ENCODE results near the gene UNKL. TPM values are rescaled to one million over a fixed set of nuclear protein-coding genes. Genes with fewer than 3 reads are reported as not detected.
A peak's percentile ranks its signal among the peaks of the same experiment; 100 is the strongest.

The UNKL gene
- total RNA-seq, 2 experiments from 2014 or later = 26.0 to 33.4 TPM

- POLR2A ChIA-PET = no interaction called here
- H3K27ac Mint-ChIP-seq = no peak overlapping the region
- CTCF ChIA-PET = interaction anchor here (2.8 kb wide), 1 partner anchor 22 kb away, joined by 9 read pairs; no protein-coding TSS in a partner anchor
- H3K4me3 Mint-ChIP-seq = no peak overlapping the region
- no peaks in the 10 kb centered on the region for H3K9me3 Mint-ChIP-seq
- H3K4me1 Mint-ChIP-seq (ENCODE audit: low read depth) = peaks cover under 1% of the 10 kb centered on the region
- peaks cover 3% of the 10 kb centered on the region for H3K36me3 Mint-ChIP-seq
- no peak for DNase-seq
- H3K27me3 Mint-ChIP-seq = no peaks in the 10 kb centered on the region
- intact Hi-C loops (cut with micrococcal nuclease) = no loop called here
These were observed 29.3 kb downstream of the UNKL start for GRCh38 chr16:1385232-1385631.

- Mint-ChIP-seq H3K27me3 (no peaks in the 10 kb centered on the region), H3K27ac (no peak overlapping the region), H3K9me3 (no peaks in the 10 kb centered on the region), H3K36me3 (peaks cover 6% of the 10 kb centered on the region), H3K4me3 (no peak overlapping the region), H3K4me1 (ENCODE audit: low read depth) (peaks cover 9% of the 10 kb centered on the region)
- intact Hi-C loops (cut with micrococcal nuclease) = no loop called here
- DNase-seq = no peak
- ChIA-PET CTCF (interaction anchor here (2.8 kb wide), 1 partner anchor 20 kb away, joined by 9 read pairs; no protein-coding TSS in a partner anchor), POLR2A (no interaction called here)
These were observed 30.9 kb downstream of the UNKL start for GRCh38 chr16:1383556-1383955.

GRCh38 chr16:1381612-1382406 lies 32.7 kb downstream of the UNKL start:
- no peak overlapping the region for H3K27ac Mint-ChIP-seq
- intact Hi-C loops (cut with micrococcal nuclease) = no loop called here
- DNase-seq = no peak
- H3K36me3 Mint-ChIP-seq = peaks cover 6% of the 10 kb centered on the region
- ChIA-PET POLR2A (no interaction called here), CTCF (interaction anchor here (4.9 kb wide), 1 partner anchor 17 kb away, joined by 49 read pairs; no protein-coding TSS in a partner anchor)
- H3K4me1 Mint-ChIP-seq (ENCODE audit: low read depth) = peaks cover 20% of the 10 kb centered on the region
- no peaks in the 10 kb centered on the region for H3K9me3 Mint-ChIP-seq
- H3K27me3 Mint-ChIP-seq = no peaks in the 10 kb centered on the region
- H3K4me3 Mint-ChIP-seq = no peak overlapping the region

- Mint-ChIP-seq H3K27ac (peak overlapping the region; percentile 40), H3K9me3 (no peaks in the 10 kb centered on the region), H3K27me3 (no peaks in the 10 kb centered on the region), H3K36me3 (peaks cover 9% of the 10 kb centered on the region), H3K4me3 (peak overlapping the region; percentile 70), H3K4me1 (ENCODE audit: low read depth) (peaks cover 20% of the 10 kb centered on the region)
- ChIA-PET POLR2A (interaction anchor here (1.0 to 1.8 kb wide), 3 partner anchors 11 to 40 kb away, joined by 3 to 5 read pairs (median 4); partner anchors contain the start of gene UQCC4), CTCF (interaction anchor here (2.0 to 4.9 kb wide), 3 partner anchors 10 to 41 kb away, joined by 5 to 49 read pairs (median 11); partner anchors contain the start of gene UQCC4)
- no peak for DNase-seq
- intact Hi-C loops (cut with micrococcal nuclease) = no loop called here
These were observed 34.3 kb downstream of the UNKL start for GRCh38 chr16:1380195-1380594.

GRCh38 chr16:1379304-1380076 lies 35.0 kb downstream of the UNKL start:
- Mint-ChIP-seq H3K36me3 (peaks cover 6% of the 10 kb centered on the region), H3K4me1 (ENCODE audit: low read depth) (peaks cover 20% of the 10 kb centered on the region), H3K9me3 (no peaks in the 10 kb centered on the region), H3K4me3 (peak overlapping the region; percentile 70), H3K27ac (peak overlapping the region; percentile 40), H3K27me3 (no peaks in the 10 kb centered on the region)
- intact Hi-C loops (cut with micrococcal nuclease) = loop anchor here (2.0 kb wide), 1 partner anchor 41 kb away; the partner anchor contains the start of gene UQCC4
- DNase-seq = peak; percentile 81
- POLR2A ChIA-PET = interaction anchor here (0.7 to 1.8 kb wide), 8 partner anchors 10 to 364 kb away, joined by 3 to 6 read pairs (median 4); partner anchors contain the start of genes JPT2 and UQCC4
- CTCF ChIA-PET = interaction anchor here (1.1 to 4.9 kb wide), 5 partner anchors 9 to 41 kb away, joined by 3 to 49 read pairs (median 5); partner anchors contain the start of gene UQCC4

GRCh38 chr16:1378804-1379303 lies 35.6 kb downstream of the UNKL start:
- H3K27ac Mint-ChIP-seq = peak overlapping the region; percentile 90
- ChIA-PET CTCF (interaction anchor here (1.1 to 4.9 kb wide), 5 partner anchors 9 to 42 kb away, joined by 3 to 49 read pairs (median 5); partner anchors contain the start of gene UQCC4), POLR2A (interaction anchor here (0.6 to 1.8 kb wide), 11 partner anchors 10 to 404 kb away, joined by 3 to 6 read pairs (median 4); partner anchors contain the start of genes JPT2, NUBP2, SPSB3 and UBE2I)
- intact Hi-C loops (cut with micrococcal nuclease) = loop anchor here (2.0 kb wide), 1 partner anchor 42 kb away; the partner anchor contains the start of gene UQCC4
- peak overlapping the region; percentile 87 for H3K4me3 Mint-ChIP-seq
- no peaks in the 10 kb centered on the region for H3K9me3 Mint-ChIP-seq
- no peaks in the 10 kb centered on the region for H3K27me3 Mint-ChIP-seq
- peak; percentile 85 for DNase-seq
- peaks cover 6% of the 10 kb centered on the region for H3K36me3 Mint-ChIP-seq
- H3K4me1 Mint-ChIP-seq (ENCODE audit: low read depth) = peaks cover 20% of the 10 kb centered on the region

GRCh38 chr16:1378087-1378803 lies 36.3 kb downstream of the UNKL start:
- ChIA-PET POLR2A (interaction anchor here (0.6 to 1.8 kb wide), 10 partner anchors 12 to 404 kb away, joined by 3 to 6 read pairs (median 4); partner anchors contain the start of genes JPT2, NUBP2, SPSB3 and UBE2I), CTCF (interaction anchor here (1.1 to 4.9 kb wide), 5 partner anchors 8 to 43 kb away, joined by 3 to 49 read pairs (median 5); partner anchors contain the start of gene UQCC4)
- Mint-ChIP-seq H3K9me3 (no peaks in the 10 kb centered on the region), H3K4me1 (ENCODE audit: low read depth) (peaks cover 20% of the 10 kb centered on the region), H3K4me3 (peak overlapping the region; percentile 87), H3K27me3 (no peaks in the 10 kb centered on the region), H3K27ac (peak overlapping the region; percentile 90), H3K36me3 (peaks cover 6% of the 10 kb centered on the region)
- intact Hi-C loops (cut with micrococcal nuclease) = loop anchor here (2.0 kb wide), 1 partner anchor 43 kb away; the partner anchor contains the start of gene UQCC4
- DNase-seq = no peak

GRCh38 chr16:1377406-1378010 lies 37.0 kb downstream of the UNKL start:
- Mint-ChIP-seq H3K9me3 (no peaks in the 10 kb centered on the region), H3K36me3 (peaks cover 6% of the 10 kb centered on the region), H3K27me3 (no peaks in the 10 kb centered on the region), H3K4me1 (ENCODE audit: low read depth) (peaks cover 20% of the 10 kb centered on the region), H3K27ac (no peak overlapping the region), H3K4me3 (peak overlapping the region; percentile 87)
- no peak for DNase-seq
- POLR2A ChIA-PET = no interaction called here
- intact Hi-C loops (cut with micrococcal nuclease) = loop anchor here (2.0 kb wide), 1 partner anchor 43 kb away; the partner anchor contains the start of gene UQCC4
- CTCF ChIA-PET = interaction anchor here (0.9 to 4.9 kb wide), 4 partner anchors 7 to 43 kb away, joined by 3 to 49 read pairs (median 8); partner anchors contain the start of gene UQCC4

- Mint-ChIP-seq H3K27me3 (no peaks in the 10 kb centered on the region), H3K36me3 (peaks cover 6% of the 10 kb centered on the region), H3K4me3 (no peak overlapping the region), H3K27ac (no peak overlapping the region), H3K4me1 (ENCODE audit: low read depth) (peaks cover 20% of the 10 kb centered on the region), H3K9me3 (no peaks in the 10 kb centered on the region)
- no peak for DNase-seq
- ChIA-PET CTCF (interaction anchor here (1.0 kb wide), 1 partner anchor 12 kb away, joined by 3 read pairs; no protein-coding TSS in a partner anchor), POLR2A (interaction anchor here (0.6 kb wide), 1 partner anchor 82 kb away, joined by 5 read pairs; no protein-coding TSS in a partner anchor)
- intact Hi-C loops (cut with micrococcal nuclease) = no loop called here
These were observed 38.6 kb downstream of the UNKL start for GRCh38 chr16:1375741-1376410.

- ChIA-PET CTCF (interaction anchor here (1.5 kb wide), 1 partner anchor 12 kb away, joined by 6 read pairs; no protein-coding TSS in a partner anchor), POLR2A (interaction anchor here (0.6 kb wide), 1 partner anchor 81 kb away, joined by 5 read pairs; no protein-coding TSS in a partner anchor)
- H3K36me3 Mint-ChIP-seq = peaks cover 6% of the 10 kb centered on the region
- intact Hi-C loops (cut with micrococcal nuclease) = no loop called here
- no peak overlapping the region for H3K4me3 Mint-ChIP-seq
- peaks cover 20% of the 10 kb centered on the region for H3K4me1 Mint-ChIP-seq (ENCODE audit: low read depth)
- no peak overlapping the region for H3K27ac Mint-ChIP-seq
- no peak for DNase-seq
- H3K9me3 Mint-ChIP-seq = no peaks in the 10 kb centered on the region
- H3K27me3 Mint-ChIP-seq = no peaks in the 10 kb centered on the region
These were observed 39.2 kb downstream of the UNKL start for GRCh38 chr16:1375298-1375640.
